SK-N-MC (cell line): Measurements from ENCODE around the gene F3.

ENCODE experiments used
- EZH2 ChIP-seq: fragments of 200-600 bp; sonication (generic); IDR thresholded peaks from one replicate; pipeline ENCODE4 v1.6.1; 2017; ENCODE audit warnings: antibody characterized with exemption
- FOXP2 ChIP-seq: optimal IDR thresholded peaks from 2 replicates; pipeline ENCODE3; 2011; ENCODE audit warnings: mild to moderate bottlenecking, moderate library complexity; ENCODE audit not compliant: insufficient read depth; ENCODE audit errors: extremely low read length, control extremely low read depth
- POLR2AphosphoS5 ChIP-seq: IDR thresholded peaks from 2 replicates; pipeline ENCODE4 v1.6.1; 2012; ENCODE audit warnings: mild to moderate bottlenecking, low read depth, low read length, borderline replicate concordance

DNA sequence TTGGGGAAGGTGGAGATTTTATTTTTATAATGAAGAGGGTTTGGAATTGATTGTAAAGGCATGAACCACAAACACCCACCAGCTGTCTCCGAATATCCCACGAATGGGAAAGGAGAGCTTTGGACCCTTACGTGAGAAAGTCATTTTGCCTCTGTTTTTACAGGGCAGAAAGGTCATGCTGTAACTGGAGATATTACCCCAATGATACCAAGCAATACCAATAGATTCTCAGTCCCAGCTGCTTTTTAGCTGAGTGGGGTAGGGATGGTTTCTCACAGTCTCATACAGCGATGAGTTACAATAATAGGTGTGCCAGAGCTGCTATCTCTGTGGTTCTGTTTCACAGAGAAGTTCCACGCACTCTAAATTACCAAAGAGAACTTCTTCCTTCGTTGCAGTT is 8.8 kb upstream of the F3 start:
- TF ChIP-seq POLR2AphosphoS5: no peak
- TF ChIP-seq EZH2: no peak
- TF ChIP-seq FOXP2: no peak
